GM18858 (cell line): ENCODE results near the gene GRXCR1.

Source experiments
- ATAC-seq: cut with Tn5 transposase; IDR thresholded peaks from one replicate; pipeline ENCODE4 v1.9.1; 2021; ENCODE audit not compliant: unreplicated experiment

The GRXCR1 gene

GRCh38 chr4:42892413-42892812 is at the start of gene GRXCR1:
GRXCR1 (plus strand) TSS chr4:42892713; CDS start chr4:42893267, 554 bp downstream.
- no peak for ATAC-seq

DNA sequence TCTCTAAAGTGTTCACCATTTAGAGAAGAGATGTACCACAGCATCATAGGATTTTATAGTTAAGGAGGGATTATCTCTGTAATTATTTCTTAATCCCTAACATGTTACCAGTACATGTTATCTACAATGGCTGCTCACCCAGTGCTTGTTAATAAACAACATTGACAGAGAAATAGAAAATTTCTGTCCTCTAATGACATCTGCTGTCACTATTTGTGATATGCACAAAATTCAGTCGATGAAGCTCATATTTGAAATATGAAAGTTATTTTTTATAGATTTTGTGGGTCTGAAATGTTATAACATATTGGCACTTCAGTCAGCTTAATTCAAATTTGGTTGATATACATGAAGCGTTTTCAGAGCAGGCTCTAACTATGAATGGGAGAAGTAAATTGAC is 48.8 kb upstream of the GRXCR1 start:
- ATAC-seq = no peak

DNA sequence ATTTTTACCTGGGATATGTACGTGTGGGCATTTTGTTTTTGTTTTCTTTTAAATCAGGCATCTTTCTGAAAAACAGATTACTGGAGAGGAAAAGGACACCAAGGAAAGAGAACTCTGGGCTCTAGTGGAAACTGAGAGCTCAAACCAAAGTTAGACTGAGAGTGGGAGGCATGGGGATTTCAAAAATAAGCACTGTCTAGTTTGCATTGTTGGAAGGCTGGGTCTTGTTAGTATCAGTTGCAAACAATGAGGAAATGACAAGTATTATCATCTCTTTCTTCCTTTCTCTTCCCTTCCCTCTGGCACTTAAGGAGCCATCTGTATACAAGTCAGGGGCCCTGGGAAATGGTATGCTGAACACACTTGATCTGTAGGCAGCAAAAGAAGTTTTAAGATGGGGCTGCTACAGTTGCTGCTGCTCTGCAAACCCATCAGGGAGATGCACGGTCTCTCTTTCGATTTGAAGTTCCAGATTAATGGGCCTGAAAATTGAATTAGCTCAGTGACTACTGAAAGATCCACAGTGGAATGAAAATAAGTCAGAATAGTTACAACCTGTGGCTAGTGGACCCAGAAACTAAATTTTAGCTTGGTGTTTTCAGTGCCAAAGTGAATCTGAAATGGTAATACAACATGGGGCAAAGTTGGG is 48.0 kb upstream of the GRXCR1 start:
- ATAC-seq = no peak

DNA sequence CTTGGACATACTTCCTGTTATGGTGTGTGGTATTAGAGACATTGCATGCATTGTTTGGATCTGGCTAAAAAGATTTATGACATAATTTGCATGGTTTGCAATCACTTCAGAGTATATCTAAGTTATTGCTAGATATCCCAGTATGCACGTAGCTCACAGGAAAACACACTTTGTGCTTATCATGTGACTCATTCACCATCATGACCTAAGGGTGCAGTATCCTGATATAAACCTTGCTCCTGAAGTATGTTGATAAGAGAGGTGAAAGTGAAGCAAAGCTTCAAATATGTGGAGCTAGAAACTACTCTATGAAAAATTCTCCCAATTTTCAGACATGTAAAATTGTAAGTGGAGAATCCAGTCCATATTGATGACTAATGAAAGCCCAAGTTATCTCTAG is 46.9 kb upstream of the GRXCR1 start:
- ATAC-seq = no peak

GRCh38 chr4:42855779-42856178 is 36.7 kb upstream of the GRXCR1 start:
- no peak for ATAC-seq

- peak; percentile 80 for ATAC-seq
Measured at GRCh38 chr4:42865572-42866189, 26.8 kb upstream of the GRXCR1 start.

- no peak for ATAC-seq
Measured at GRCh38 chr4:42871261-42871660, 21.3 kb upstream of the GRXCR1 start.

DNA sequence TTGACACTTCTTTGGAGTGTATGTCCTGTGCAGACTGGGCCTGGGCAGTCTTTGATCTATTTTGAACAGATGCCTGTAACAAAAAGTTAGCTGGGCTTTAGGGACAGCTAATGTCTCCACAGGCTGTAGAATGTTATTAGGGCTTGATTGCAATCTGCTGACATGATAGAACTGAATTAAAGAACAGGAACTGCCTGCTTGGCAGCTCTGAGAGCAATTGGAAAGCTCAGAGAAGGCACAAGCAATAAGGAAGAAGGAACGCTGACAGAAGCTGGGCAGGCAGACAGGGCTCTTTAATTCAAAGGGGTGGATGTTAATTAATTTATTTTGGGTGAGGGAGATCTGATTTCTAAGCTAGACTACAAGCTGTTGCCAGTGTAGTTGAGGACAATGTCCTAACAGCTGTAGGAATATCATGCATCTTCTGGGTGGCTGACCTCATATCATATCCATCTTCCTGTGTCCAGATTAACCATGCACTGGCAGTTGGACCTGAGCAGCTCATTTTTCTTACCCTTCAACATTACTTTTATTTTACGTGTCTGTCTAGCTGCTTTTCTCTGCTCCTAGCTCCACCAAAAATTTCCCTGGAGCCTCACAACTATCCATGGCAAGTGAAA is 20.7 kb upstream of the GRXCR1 start:
- ATAC-seq = no peak

DNA sequence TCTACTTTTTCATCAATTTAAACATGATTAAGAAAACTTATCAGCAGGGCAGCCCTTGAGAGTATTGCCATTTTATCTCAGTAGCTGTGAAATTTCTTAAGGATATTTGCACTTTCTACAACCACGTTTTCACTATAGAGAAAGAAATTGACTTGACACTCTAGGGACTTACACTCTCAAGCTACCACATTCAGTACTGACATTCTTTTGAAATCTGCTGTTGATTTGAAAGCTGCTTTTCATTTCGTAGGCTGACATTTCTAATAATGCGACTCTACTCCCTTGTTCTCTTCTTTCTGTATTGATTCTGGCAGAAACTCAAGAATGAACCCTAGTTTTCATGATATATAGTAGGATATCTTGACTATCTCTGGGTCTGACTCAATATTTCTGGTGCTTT is 13.7 kb upstream of the GRXCR1 start:
- ATAC-seq = no peak

GRCh38 chr4:42881253-42881652 is 11.3 kb upstream of the GRXCR1 start:
- no peak for ATAC-seq

GRCh38 chr4:42891644-42892043 is 869 bp upstream of the GRXCR1 start:
- ATAC-seq = no peak

GRCh38 chr4:42895452-42895851 is 2.9 kb downstream of the GRXCR1 start:
- ATAC-seq = no peak

DNA sequence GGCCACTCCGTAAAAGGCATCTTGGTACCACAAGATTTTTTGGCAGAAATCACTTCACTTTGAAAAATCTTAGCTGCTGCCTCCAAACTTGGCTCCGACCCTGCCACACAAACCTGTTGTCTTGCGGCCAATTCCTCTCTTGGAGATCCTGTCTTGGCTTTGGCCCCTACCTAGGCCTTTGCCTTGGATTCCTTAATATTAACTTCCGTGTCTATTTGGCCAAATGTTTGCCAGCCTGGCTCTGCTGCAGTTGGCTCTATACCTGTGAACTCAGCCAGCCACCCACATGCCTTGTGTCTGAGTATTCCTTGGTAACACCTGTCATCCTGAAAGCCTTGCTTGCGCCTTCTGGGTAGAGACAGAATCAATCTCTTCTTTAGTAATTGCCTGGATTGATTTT is 12.5 kb downstream of the GRXCR1 start:
- no peak for ATAC-seq

- ATAC-seq = no peak
Measured at GRCh38 chr4:42905591-42905990, 13.1 kb downstream of the GRXCR1 start.

DNA sequence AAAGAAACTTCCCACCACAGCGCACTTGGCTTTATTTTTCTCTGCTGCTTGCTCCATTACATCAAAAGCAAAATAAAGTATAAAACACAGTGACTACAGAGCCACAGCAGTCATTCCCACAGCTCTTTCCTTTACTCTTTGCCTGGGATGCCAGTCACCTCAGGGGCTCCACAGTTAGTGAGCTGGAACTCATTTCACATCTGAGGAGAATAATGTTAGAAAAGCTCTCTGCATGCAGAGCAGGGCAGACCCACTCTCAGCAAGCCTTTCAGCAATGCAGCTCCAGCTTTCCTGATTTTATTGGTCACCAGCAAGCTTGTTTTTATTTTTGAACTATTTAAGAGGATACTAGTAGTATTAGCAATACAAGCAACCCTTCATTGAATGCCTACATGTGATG is 13.8 kb downstream of the GRXCR1 start:
- no peak for ATAC-seq

GRCh38 chr4:42906891-42907759 is 14.6 kb downstream of the GRXCR1 start:
- no peak for ATAC-seq

DNA sequence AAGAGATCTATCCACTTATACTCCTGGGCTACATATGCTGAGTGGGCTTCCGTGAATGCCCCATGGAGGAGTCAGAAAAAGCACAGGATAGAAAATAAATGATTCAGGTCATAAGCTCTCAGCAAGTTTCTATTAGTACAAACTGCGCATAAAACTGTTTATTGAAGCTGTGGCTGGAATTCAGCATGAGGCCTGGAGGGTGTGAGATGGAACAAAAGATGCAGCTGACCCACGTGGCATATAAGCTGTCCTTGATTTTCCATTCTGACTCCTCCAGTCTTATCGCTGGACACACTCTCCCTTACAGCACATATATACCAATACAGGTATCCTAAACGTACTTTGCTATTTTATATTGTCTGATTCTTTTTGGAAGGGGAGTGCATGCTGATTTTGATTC is 17.9 kb downstream of the GRXCR1 start:
- ATAC-seq = no peak

DNA sequence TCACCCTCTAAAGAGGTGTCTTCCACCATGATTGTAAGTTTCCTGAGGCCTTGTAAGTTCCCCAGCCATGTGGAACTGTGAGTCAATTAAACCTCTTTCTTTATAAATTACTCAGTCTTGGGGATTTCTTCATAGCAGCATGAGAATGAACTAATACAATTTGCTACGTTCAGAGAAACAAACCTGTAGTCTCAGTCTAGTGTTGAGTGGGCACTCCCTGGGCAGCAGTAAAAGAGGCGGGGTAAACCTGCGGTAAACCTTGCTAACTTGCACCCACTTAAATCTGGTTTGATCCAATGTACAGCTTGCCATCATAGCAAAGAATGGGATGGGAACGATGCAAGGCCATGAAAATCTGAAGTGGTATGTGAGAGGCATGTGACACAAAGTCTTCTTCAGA is 22.4 kb downstream of the GRXCR1 start:
- no peak for ATAC-seq

GRCh38 chr4:42915484-42915883 is 23.0 kb downstream of the GRXCR1 start:
- no peak for ATAC-seq

GRCh38 chr4:42917296-42917695 is 24.8 kb downstream of the GRXCR1 start:
- ATAC-seq = no peak

- no peak for ATAC-seq
Measured at GRCh38 chr4:42923431-42923830, 30.9 kb downstream of the GRXCR1 start.

- ATAC-seq = no peak
Measured at GRCh38 chr4:42925921-42926320, 33.4 kb downstream of the GRXCR1 start.
